HG03039 (cell line): ENCODE data around the gene PCTP.

Experiments used
- ATAC-seq: cut with Tn5 transposase; IDR thresholded peaks from one replicate; pipeline ENCODE4 v1.9.1; 2021; ENCODE audit warnings: mild to moderate bottlenecking, moderate library complexity; ENCODE audit not compliant: unreplicated experiment

The PCTP gene

GRCh38 chr17:55751720-55752250 lies 934 bp downstream of the PCTP start:
- ATAC-seq = no peak

GRCh38 chr17:55756689-55757088 lies 5.8 kb downstream of the PCTP start:
- no peak for ATAC-seq

GRCh38 chr17:55757659-55758058 lies 6.8 kb downstream of the PCTP start:
- ATAC-seq = no peak

DNA sequence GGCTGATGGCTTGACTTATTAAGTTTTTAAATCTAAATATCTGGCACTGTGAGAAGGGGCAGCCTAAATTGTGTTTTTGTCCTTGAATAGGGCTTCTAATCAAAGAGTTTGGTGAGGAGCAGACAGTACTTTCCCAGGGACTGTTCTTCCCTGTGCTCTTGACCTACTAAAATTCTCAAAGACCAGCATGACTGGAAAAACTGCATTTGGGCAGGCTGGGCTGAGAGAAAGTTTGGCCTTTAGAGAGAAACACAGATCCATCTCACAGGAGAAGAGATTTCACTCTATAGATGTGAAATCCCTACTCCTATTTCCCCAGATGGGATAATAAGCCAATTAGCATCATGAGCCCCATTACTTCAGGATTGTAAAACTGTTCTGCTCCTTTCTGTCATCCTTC lies 7.3 kb downstream of the PCTP start:
- no peak for ATAC-seq

GRCh38 chr17:55760643-55761355 lies 9.9 kb downstream of the PCTP start:
- ATAC-seq = no peak

- no peak for ATAC-seq
These were observed 11.4 kb downstream of the PCTP start for GRCh38 chr17:55762086-55762858.

- no peak for ATAC-seq
These were observed 13.0 kb downstream of the PCTP start for GRCh38 chr17:55763856-55764255.

DNA sequence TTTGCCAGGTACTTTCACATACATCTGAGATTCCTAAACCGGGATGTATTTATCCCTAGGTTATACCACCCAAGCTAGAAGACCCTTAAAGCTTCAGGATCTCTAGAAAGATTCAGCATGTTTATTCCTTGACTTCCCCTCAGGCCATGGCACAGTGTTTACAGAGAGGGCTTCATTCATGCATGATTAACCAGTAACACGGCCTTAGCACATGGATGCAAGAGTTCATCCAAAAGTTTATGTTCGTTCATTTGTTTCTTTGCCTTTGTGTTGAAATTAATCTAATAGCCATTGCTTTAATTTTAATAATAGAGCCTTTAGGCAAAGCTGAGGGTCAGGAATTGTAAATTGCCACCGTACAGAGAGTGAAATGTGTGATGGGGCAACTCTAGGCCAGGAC lies 13.8 kb downstream of the PCTP start:
- no peak for ATAC-seq

DNA sequence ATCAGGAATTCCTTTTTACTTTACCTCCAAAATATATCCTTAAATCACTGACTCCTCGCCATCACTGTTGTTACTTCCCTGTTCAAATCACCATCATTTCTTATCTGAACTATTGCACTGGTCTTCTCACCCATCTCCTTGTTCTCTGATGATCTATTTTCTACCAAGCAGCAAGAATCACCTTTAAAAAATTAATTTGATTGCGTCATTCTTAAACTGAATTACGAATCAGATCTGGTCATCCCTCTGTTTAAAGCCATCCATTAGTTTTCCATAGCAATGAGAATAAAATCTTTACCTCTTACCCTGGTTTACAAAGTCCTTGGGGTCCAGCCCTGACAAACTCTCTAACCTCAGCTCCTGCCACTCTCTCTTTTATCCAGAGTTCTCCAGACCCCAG lies 14.6 kb downstream of the PCTP start:
- ATAC-seq = no peak

DNA sequence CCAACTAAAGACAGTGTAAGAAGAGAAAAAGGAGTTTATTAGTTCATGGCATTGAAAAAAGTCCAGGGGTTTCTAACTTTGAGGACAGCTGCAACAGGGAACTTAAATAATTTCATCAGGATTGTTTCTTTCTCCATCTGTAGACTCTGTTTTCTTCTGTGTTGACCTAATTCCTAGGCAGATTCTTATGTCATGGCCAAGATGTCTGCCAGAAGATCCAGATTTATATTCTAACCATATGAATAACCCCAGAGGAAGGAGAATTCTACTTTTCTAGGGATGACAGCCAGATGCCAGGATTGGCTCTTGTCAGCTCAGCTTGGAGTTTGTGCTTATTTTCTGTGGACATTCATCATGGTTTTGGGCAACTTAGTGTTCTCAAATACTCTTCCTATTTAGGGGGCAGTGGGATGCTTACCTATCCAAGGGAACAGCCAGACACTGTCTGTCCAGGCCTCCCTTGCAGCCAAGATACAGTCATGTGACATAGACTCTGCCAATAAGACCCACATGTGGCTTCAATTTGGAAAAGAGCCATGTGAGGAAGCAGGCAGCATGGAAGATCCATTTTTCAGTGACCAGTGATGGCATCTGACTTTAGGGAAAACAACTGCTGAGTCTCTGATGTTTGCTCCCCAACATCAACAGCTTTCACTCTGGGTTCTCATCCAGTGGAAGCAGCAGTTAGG lies 18.2 kb downstream of the PCTP start:
- no peak for ATAC-seq

- ATAC-seq = no peak
These were observed 18.8 kb downstream of the PCTP start for GRCh38 chr17:55769625-55770000.

- no peak for ATAC-seq
These were observed 19.5 kb downstream of the PCTP start for GRCh38 chr17:55770196-55770870.

DNA sequence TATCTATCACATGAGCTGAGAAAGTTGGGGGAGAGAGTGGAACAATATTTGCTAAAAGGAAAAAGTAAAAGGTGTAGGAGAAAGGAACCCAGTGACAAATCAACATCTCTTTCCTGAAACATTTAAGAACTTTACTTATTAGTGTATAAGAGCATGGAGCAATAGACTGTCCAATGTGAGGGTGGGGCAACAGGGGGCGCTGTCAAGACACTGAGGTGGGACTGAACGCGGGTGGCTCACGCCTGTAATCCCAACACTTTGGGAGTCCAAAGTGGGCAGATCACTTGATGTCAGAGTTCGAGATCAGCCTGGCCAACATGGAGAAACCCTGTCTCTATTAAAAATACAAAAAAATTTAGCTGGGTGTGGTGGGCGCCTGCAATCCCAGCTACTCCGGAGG lies 21.2 kb downstream of the PCTP start:
- no peak for ATAC-seq

DNA sequence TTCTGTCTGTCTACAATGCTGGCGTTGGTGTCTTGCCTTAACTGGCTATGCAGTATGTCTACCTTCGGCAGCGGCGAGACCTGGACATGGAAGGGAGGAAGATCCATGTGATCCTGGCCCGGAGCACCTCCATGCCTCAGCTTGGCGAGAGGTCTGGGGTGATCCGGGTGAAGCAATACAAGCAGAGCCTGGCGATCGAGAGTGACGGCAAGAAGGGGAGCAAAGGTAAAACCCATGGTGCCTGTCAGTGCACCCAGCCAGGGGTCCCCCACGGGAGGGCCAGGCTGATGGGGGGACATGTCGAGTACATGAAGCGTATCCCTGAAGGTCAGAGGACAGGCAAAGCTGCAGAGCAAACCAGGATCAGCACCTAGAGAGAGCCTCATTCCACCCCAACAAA lies 22.8 kb downstream of the PCTP start:
- no peak for ATAC-seq

DNA sequence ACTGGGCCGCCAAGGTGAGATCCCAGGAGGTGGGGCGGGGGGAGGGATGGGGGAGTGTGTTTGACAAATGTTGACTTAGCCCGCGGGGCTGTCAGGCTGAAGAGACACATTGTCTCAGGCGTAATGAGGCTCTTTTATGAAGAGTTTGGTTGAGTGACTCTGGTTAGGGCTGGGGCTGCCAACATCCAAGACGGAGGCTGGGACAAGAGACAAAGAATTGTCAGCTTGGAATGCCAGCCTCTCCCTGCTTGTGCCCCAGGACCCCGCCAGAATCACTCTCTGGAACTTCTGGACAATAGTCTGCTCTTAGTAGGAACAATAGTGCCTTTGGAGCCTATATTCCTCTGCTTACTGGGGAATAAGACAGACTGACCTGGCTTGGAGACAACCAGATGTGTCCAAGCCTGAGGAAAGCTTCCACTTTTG lies 24.0 kb downstream of the PCTP start:
- ATAC-seq = no peak

GRCh38 chr17:55776271-55776670 lies 25.4 kb downstream of the PCTP start:
- no peak for ATAC-seq

- no peak for ATAC-seq
These were observed 26.7 kb downstream of the PCTP start for GRCh38 chr17:55777471-55777971.

- no peak for ATAC-seq
These were observed 27.7 kb downstream of the PCTP start for GRCh38 chr17:55778389-55779118.

GRCh38 chr17:55783684-55784245 lies 32.9 kb downstream of the PCTP start:
- no peak for ATAC-seq

DNA sequence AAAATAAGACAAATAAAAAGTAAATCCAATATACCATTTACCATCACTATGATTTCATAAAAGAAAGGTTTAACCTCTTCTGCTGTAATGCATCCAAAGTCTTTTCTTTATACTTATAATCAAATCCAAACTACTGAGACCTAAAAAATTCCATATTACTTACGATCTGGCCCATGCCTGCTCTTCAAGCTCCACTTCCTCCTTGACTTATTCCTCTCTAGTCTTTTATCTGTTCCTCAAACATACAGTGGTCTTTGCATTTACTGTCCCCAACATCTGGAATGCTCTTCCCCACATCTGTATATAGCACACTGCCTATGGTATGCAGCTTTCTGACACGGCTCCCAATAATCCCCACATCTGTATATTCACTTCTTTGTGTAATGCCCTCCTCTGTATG lies 33.8 kb downstream of the PCTP start:
- no peak for ATAC-seq
